ENCODE data around the gene KPNA1. TPM values are rescaled to one million over a fixed set of nuclear protein-coding genes. Genes with fewer than 3 reads are reported as not detected.
A peak's percentile ranks its signal among the peaks of the same experiment; 100 is the strongest.

Gene KPNA1
- total and polyA plus RNA-seq, 2 of the 13 experiments (the other 11 are each of a cell fraction or from before 2014, with no cell fraction given) = 15.4 to 30.0 TPM

DNA sequence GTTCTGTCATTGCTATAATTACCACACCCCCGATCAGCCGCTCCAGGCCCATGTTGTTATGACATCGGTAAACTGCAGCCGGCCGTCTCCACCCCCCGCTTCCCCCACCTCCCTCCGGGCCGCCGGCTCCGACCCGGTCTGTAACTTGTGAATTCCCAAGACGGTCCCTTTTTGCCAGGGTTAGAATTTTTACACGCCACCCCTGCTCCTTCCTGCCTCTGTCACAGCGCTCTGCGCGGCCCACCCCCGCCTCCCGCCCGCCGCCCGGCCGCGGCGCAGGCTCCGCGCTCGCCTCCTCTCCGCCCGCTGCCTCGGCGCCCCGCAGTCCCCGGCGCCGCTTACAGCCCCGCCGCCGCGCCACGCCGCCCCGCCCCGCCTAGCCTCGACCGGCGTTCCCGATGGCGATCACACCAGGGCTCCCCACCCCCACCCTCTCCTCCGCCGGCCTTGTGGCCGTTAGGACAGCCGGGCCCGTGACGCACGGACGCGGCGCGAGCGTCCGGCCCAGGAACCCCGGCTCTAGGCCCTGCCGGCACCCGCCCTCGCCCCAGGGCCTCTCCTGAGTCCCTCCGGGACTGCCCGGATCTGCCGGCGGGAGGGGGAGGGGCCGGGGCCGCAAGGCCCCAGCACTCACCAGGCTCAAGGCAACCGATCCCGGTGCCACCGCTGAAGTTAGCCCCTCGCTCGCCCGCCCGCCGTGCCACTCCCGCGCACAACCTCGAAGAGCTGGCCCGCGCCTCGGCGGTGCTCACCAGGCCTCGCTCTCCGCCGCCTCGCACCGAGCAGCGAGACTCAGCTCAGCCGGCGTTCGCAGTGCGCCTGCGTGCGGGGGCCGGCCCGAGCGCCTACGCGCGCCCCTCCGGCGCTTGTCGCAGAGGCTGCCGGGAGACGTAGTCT lies at the start of gene KPNA1 (continued):
- TF ChIP-seq KDM5A (IDR thresholded peaks at IDR 0.05; ENCODE audit: borderline replicate concordance, low read length) (peak; percentile 67; the same call in 1 of the 2 replicates), ZNF792 (CRISPR knock-in tag; IDR thresholded peaks at IDR 0.05) (peak; percentile 39; the same call in 1 of the 2 replicates), ZNF75D (CRISPR knock-in tag; IDR thresholded peaks at IDR 0.05; ENCODE audit: borderline replicate concordance) (peak; percentile 24; the same call in 1 of the 2 replicates), RNF2 (conservative IDR thresholded peaks at IDR 0.05; ENCODE audit: low read depth) (peak; percentile 83; the same call in 1 of the 2 replicates), ZNF883 (CRISPR knock-in tag; IDR thresholded peaks at IDR 0.05; ENCODE audit: not compliant biosample characterization) (peak; percentile 76), ZNF138 (CRISPR knock-in tag; IDR thresholded peaks at IDR 0.05; ENCODE audit: low read depth) (peak; percentile 70), ZNF556 (CRISPR knock-in tag; IDR thresholded peaks at IDR 0.05; ENCODE audit: borderline replicate concordance) (peak; percentile 53; the same call in 1 of the 2 replicates), ZNF546 (CRISPR knock-in tag; conservative IDR thresholded peaks at IDR 0.05) (peak; percentile 51; the same call in 1 of the 2 replicates), PITX1 (CRISPR knock-in tag; IDR thresholded peaks at IDR 0.05) (no peak), BCL6 (CRISPR knock-in tag; IDR thresholded peaks at IDR 0.05) (peak; percentile 45; the same call in 1 of the 2 replicates), THAP11 (CRISPR knock-in tag; IDR thresholded peaks at IDR 0.05) (peak; percentile 97)
- TF ChIP-seq, protein P1, sequence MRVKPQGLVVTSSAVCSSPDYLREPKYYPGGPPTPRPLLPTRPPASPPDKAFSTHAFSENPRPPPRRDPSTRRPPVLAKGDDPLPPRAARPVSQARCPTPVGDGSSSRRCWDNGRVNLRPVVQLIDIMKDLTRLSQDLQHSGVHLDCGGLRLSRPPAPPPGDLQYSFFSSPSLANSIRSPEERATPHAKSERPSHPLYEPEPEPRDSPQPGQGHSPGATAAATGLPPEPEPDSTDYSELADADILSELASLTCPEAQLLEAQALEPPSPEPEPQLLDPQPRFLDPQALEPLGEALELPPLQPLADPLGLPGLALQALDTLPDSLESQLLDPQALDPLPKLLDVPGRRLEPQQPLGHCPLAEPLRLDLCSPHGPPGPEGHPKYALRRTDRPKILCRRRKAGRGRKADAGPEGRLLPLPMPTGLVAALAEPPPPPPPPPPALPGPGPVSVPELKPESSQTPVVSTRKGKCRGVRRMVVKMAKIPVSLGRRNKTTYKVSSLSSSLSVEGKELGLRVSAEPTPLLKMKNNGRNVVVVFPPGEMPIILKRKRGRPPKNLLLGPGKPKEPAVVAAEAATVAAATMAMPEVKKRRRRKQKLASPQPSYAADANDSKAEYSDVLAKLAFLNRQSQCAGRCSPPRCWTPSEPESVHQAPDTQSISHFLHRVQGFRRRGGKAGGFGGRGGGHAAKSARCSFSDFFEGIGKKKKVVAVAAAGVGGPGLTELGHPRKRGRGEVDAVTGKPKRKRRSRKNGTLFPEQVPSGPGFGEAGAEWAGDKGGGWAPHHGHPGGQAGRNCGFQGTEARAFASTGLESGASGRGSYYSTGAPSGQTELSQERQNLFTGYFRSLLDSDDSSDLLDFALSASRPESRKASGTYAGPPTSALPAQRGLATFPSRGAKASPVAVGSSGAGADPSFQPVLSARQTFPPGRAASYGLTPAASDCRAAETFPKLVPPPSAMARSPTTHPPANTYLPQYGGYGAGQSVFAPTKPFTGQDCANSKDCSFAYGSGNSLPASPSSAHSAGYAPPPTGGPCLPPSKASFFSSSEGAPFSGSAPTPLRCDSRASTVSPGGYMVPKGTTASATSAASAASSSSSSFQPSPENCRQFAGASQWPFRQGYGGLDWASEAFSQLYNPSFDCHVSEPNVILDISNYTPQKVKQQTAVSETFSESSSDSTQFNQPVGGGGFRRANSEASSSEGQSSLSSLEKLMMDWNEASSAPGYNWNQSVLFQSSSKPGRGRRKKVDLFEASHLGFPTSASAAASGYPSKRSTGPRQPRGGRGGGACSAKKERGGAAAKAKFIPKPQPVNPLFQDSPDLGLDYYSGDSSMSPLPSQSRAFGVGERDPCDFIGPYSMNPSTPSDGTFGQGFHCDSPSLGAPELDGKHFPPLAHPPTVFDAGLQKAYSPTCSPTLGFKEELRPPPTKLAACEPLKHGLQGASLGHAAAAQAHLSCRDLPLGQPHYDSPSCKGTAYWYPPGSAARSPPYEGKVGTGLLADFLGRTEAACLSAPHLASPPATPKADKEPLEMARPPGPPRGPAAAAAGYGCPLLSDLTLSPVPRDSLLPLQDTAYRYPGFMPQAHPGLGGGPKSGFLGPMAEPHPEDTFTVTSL (CRISPR knock-in tag; IDR thresholded peaks at IDR 0.05; ENCODE audit: borderline replicate concordance) = 0 out of 2 replicates have a peak, but pooled peaks have one; percentile 25
- TF ChIP-seq, protein P2, sequence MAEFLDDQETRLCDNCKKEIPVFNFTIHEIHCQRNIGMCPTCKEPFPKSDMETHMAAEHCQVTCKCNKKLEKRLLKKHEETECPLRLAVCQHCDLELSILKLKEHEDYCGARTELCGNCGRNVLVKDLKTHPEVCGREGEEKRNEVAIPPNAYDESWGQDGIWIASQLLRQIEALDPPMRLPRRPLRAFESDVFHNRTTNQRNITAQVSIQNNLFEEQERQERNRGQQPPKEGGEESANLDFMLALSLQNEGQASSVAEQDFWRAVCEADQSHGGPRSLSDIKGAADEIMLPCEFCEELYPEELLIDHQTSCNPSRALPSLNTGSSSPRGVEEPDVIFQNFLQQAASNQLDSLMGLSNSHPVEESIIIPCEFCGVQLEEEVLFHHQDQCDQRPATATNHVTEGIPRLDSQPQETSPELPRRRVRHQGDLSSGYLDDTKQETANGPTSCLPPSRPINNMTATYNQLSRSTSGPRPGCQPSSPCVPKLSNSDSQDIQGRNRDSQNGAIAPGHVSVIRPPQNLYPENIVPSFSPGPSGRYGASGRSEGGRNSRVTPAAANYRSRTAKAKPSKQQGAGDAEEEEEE (CRISPR knock-in tag; IDR thresholded peaks at IDR 0.05; ENCODE audit: borderline replicate concordance) = no peak
- TF ChIP-seq, protein P3, sequence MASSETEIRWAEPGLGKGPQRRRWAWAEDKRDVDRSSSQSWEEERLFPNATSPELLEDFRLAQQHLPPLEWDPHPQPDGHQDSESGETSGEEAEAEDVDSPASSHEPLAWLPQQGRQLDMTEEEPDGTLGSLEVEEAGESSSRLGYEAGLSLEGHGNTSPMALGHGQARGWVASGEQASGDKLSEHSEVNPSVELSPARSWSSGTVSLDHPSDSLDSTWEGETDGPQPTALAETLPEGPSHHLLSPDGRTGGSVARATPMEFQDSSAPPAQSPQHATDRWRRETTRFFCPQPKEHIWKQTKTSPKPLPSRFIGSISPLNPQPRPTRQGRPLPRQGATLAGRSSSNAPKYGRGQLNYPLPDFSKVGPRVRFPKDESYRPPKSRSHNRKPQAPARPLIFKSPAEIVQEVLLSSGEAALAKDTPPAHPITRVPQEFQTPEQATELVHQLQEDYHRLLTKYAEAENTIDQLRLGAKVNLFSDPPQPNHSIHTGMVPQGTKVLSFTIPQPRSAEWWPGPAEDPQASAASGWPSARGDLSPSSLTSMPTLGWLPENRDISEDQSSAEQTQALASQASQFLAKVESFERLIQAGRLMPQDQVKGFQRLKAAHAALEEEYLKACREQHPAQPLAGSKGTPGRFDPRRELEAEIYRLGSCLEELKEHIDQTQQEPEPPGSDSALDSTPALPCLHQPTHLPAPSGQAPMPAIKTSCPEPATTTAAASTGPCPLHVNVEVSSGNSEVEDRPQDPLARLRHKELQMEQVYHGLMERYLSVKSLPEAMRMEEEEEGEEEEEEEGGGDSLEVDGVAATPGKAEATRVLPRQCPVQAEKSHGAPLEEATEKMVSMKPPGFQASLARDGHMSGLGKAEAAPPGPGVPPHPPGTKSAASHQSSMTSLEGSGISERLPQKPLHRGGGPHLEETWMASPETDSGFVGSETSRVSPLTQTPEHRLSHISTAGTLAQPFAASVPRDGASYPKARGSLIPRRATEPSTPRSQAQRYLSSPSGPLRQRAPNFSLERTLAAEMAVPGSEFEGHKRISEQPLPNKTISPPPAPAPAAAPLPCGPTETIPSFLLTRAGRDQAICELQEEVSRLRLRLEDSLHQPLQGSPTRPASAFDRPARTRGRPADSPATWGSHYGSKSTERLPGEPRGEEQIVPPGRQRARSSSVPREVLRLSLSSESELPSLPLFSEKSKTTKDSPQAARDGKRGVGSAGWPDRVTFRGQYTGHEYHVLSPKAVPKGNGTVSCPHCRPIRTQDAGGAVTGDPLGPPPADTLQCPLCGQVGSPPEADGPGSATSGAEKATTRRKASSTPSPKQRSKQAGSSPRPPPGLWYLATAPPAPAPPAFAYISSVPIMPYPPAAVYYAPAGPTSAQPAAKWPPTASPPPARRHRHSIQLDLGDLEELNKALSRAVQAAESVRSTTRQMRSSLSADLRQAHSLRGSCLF (CRISPR knock-in tag; IDR thresholded peaks at IDR 0.05; ENCODE audit: borderline replicate concordance) = no peak

Data from HepG2 (cell line).